ENCODE measurements around the gene UGT8.
"Not testable (repeated sequence)": the region's sequence is repeated elsewhere in the genome, so short reads cannot be mapped to it uniquely, and the experiment has no call there.

The UGT8 gene

GRCh38 chr4:114663083-114663482, 64.5 kb downstream of the UGT8 start (continued):
- TF ChIP-seq, protein P1, sequence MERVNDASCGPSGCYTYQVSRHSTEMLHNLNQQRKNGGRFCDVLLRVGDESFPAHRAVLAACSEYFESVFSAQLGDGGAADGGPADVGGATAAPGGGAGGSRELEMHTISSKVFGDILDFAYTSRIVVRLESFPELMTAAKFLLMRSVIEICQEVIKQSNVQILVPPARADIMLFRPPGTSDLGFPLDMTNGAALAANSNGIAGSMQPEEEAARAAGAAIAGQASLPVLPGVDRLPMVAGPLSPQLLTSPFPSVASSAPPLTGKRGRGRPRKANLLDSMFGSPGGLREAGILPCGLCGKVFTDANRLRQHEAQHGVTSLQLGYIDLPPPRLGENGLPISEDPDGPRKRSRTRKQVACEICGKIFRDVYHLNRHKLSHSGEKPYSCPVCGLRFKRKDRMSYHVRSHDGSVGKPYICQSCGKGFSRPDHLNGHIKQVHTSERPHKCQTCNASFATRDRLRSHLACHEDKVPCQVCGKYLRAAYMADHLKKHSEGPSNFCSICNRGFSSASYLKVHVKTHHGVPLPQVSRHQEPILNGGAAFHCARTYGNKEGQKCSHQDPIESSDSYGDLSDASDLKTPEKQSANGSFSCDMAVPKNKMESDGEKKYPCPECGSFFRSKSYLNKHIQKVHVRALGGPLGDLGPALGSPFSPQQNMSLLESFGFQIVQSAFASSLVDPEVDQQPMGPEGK (CRISPR knock-in tag; IDR thresholded peaks at IDR 0.05; ENCODE audit: borderline replicate concordance), result no peak

GRCh38 chr4:114668577-114668976, 70.0 kb downstream of the UGT8 start:
- TF ChIP-seq PPARA (CRISPR knock-in tag; IDR thresholded peaks at IDR 0.05; ENCODE audit: borderline replicate concordance) (no peak), BACH2 (CRISPR knock-in tag; IDR thresholded peaks at IDR 0.05; ENCODE audit: borderline replicate concordance) (no peak), ZC3H10 (CRISPR knock-in tag; IDR thresholded peaks at IDR 0.05) (no peak), POU6F1 (CRISPR knock-in tag; IDR thresholded peaks at IDR 0.05; ENCODE audit: borderline replicate concordance, low read depth) (no peak), ISL1 (CRISPR knock-in tag; IDR thresholded peaks at IDR 0.05) (no peak), ARNTL (CRISPR knock-in tag; IDR thresholded peaks at IDR 0.05; ENCODE audit: borderline replicate concordance, low read depth) (no peak), TOX (CRISPR knock-in tag; IDR thresholded peaks at IDR 0.05; ENCODE audit: borderline replicate concordance) (no peak), TCF4 (CRISPR knock-in tag; IDR thresholded peaks at IDR 0.05; ENCODE audit: borderline replicate concordance) (no peak), ESRRG (CRISPR knock-in tag; IDR thresholded peaks at IDR 0.05) (no peak), SNAI2 (CRISPR knock-in tag; IDR thresholded peaks at IDR 0.05) (no peak), GLIS3 (CRISPR knock-in tag; IDR thresholded peaks at IDR 0.05) (no peak), ZFP30 (CRISPR knock-in tag; IDR thresholded peaks at IDR 0.05) (no peak)
- TF ChIP-seq, protein P2, sequence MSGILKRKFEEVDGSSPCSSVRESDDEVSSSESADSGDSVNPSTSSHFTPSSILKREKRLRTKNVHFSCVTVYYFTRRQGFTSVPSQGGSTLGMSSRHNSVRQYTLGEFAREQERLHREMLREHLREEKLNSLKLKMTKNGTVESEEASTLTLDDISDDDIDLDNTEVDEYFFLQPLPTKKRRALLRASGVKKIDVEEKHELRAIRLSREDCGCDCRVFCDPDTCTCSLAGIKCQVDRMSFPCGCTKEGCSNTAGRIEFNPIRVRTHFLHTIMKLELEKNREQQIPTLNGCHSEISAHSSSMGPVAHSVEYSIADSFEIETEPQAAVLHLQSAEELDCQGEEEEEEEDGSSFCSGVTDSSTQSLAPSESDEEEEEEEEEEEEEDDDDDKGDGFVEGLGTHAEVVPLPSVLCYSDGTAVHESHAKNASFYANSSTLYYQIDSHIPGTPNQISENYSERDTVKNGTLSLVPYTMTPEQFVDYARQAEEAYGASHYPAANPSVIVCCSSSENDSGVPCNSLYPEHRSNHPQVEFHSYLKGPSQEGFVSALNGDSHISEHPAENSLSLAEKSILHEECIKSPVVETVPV (CRISPR knock-in tag; IDR thresholded peaks at IDR 0.05), result no peak
- TF ChIP-seq, protein P1 (CRISPR knock-in tag; IDR thresholded peaks at IDR 0.05; ENCODE audit: borderline replicate concordance), result no peak
- TF ChIP-seq, protein P3, sequence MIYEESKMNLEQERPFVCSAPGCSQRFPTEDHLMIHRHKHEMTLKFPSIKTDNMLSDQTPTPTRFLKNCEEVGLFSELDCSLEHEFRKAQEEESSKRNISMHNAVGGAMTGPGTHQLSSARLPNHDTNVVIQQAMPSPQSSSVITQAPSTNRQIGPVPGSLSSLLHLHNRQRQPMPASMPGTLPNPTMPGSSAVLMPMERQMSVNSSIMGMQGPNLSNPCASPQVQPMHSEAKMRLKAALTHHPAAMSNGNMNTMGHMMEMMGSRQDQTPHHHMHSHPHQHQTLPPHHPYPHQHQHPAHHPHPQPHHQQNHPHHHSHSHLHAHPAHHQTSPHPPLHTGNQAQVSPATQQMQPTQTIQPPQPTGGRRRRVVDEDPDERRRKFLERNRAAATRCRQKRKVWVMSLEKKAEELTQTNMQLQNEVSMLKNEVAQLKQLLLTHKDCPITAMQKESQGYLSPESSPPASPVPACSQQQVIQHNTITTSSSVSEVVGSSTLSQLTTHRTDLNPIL (CRISPR knock-in tag; IDR thresholded peaks at IDR 0.05; ENCODE audit: low read depth), result no peak
- ATAC-seq, result no peak

GRCh38 chr4:114670733-114671132, 72.1 kb downstream of the UGT8 start:
- not testable (repeated sequence) for ATAC-seq

GRCh38 chr4:114673306-114673705, 74.7 kb downstream of the UGT8 start:
- ATAC-seq, result no peak
- TF ChIP-seq ZC3H10 (CRISPR knock-in tag; IDR thresholded peaks at IDR 0.05) (no peak), ARNTL (CRISPR knock-in tag; IDR thresholded peaks at IDR 0.05; ENCODE audit: borderline replicate concordance, low read depth) (no peak), ISL1 (CRISPR knock-in tag; IDR thresholded peaks at IDR 0.05) (no peak), ZNF8 (CRISPR knock-in tag; IDR thresholded peaks at IDR 0.05) (no peak), ZFP3 (CRISPR knock-in tag; IDR thresholded peaks at IDR 0.05) (no peak), PPARA (CRISPR knock-in tag; IDR thresholded peaks at IDR 0.05; ENCODE audit: borderline replicate concordance) (no peak), SNAI2 (CRISPR knock-in tag; IDR thresholded peaks at IDR 0.05) (no peak)
- TF ChIP-seq, protein P1 (CRISPR knock-in tag; IDR thresholded peaks at IDR 0.05; ENCODE audit: borderline replicate concordance), result no peak
- TF ChIP-seq, protein P2 (CRISPR knock-in tag; IDR thresholded peaks at IDR 0.05), result no peak

Data from SK-N-SH treated with all-trans-retinoic acid at 6 μM for 48 hours (cell line).